GM12878 (cell line): ENCODE results near the gene UNC45A. TPM values are rescaled to one million over a fixed set of nuclear protein-coding genes. Genes with fewer than 3 reads are reported as not detected.

ENCODE experiments used
- ATAC-seq: fragments of 200-7000 bp; cut with Tn5 transposase; 3 replicates; pipeline ENCODE4 v1.9.1; 2020; ENCODE audit warnings: mild to moderate bottlenecking, moderate library complexity
- BruUV-seq: library from RNA; stranded (reverse); fragments of 400-500 nt; replicated peaks from 2 replicates; lab custom pipeline; 2021; lab: Mats Ljungman, UMichigan
- CTCF ChIA-PET: fragments of 300-600 bp; sonication (Branson Sonifier 250); formaldehyde crosslinking; extraction: SDS; loops from one replicate; lab custom pipeline; 2021; ENCODE audit warnings: inconsistent platforms; lab: Yijun Ruan, JAX
- POLR2A ChIA-PET: fragments of 350-600 bp; formaldehyde crosslinking; extraction: SDS; loops from one replicate; lab custom pipeline; 2021; ENCODE audit warnings: inconsistent platforms; lab: Charles Lee
- RAD21 ChIA-PET: fragments of 300-600 bp; sonication (Branson Sonifier 250); formaldehyde crosslinking; loops from one replicate; lab custom pipeline; 2023; ENCODE audit warnings: antibody characterized with exemption; ENCODE audit not compliant: unreplicated experiment; lab: Charles Lee
- SMC1A ChIA-PET: fragments of 300-600 bp; sonication (Branson Sonifier 250); formaldehyde crosslinking; loops from one replicate; lab custom pipeline; 2023; ENCODE audit not compliant: unreplicated experiment, uncharacterized antibody; lab: Charles Lee
- DNase-seq: peaks from one replicate; pipeline ENCODE4 v3.0.0-alpha.2; 2011; ENCODE audit warnings: low read depth, low spot score
- FAIRE-seq: peaks from 3 replicates; lab custom pipeline; 2011; peaks lifted over from hg19 to GRCh38; lab: Jason Lieb, UNC
- H2AFZ ChIP-seq: 2 replicates; pipeline ENCODE4 v1.6.0; 2011; ENCODE audit warnings: low read depth, low read length, control low read depth; ENCODE audit not compliant: control insufficient read depth
- H3K27ac ChIP-seq: 2 replicates; pipeline ENCODE4 v1.5.1; 2011; ENCODE audit warnings: control low read depth; ENCODE audit not compliant: control insufficient read depth, insufficient read depth
- H3K27me3 ChIP-seq, 2 experiments: replicated peaks in 1 of 2; 2 replicates each; pipeline versions ENCODE4 v1.6.0 to v1.6.1; 2011; ENCODE audit warnings: low read length in 1 of 2; ENCODE audit not compliant: control insufficient read depth in 2 of 2, insufficient read depth in 2 of 2
- H3K36me3 ChIP-seq, 2 experiments: 2 replicates each; pipeline ENCODE4 v1.5.1; 2011; ENCODE audit warnings: low read length in 1 of 2; ENCODE audit not compliant: control insufficient read depth in 2 of 2, insufficient read depth in 2 of 2
- H3K4me1 ChIP-seq: 2 replicates; pipeline ENCODE4 v1.6.1; 2011; ENCODE audit warnings: mild to moderate bottlenecking, low read length, moderate library complexity, mixed read lengths; ENCODE audit not compliant: control insufficient read depth, insufficient read depth
- H3K4me2 ChIP-seq: 2 replicates; pipeline ENCODE4 v1.6.0; 2011; ENCODE audit warnings: control low read depth; ENCODE audit not compliant: control insufficient read depth, insufficient read depth
- H3K4me3 ChIP-seq: fragments of 200-600 bp; sonication (generic); 2 replicates; pipeline ENCODE4 v1.5.1; 2016
- H3K79me2 ChIP-seq: 2 replicates; pipeline ENCODE4 v1.6.0; 2011; ENCODE audit warnings: low read length; ENCODE audit not compliant: control insufficient read depth, insufficient read depth
- H3K9ac ChIP-seq: 2 replicates; pipeline ENCODE4 v1.8.0; 2011; ENCODE audit warnings: low read length, control low read depth, mixed read lengths; ENCODE audit not compliant: control insufficient read depth, insufficient read depth
- H3K9me3 ChIP-seq: replicated peaks from 3 replicates; pipeline ENCODE4 v1.5.1; 2011; ENCODE audit warnings: mild to moderate bottlenecking, low read length; ENCODE audit not compliant: control insufficient read depth, insufficient read depth
- H4K20me1 ChIP-seq: 2 replicates; pipeline ENCODE4 v1.6.0; 2011; ENCODE audit not compliant: control insufficient read depth, insufficient read depth
- JUNB ChIP-seq: IDR thresholded peaks from 2 replicates; pipeline ENCODE4 v1.6.1; 2016; ENCODE audit warnings: antibody characterized with exemption, mild to moderate bottlenecking
- NFXL1 ChIP-seq: fragments of 450-650 bp; IDR thresholded peaks from 2 replicates; pipeline ENCODE4 v1.6.1; 2017; ENCODE audit warnings: antibody characterized with exemption, mild to moderate bottlenecking, borderline replicate concordance
- YBX1 ChIP-seq: fragments of 450-650 bp; IDR thresholded peaks from 2 replicates; pipeline ENCODE4 v1.6.1; 2016; ENCODE audit warnings: antibody characterized with exemption
- ZNF24 ChIP-seq: fragments of 450-650 bp; IDR thresholded peaks from 2 replicates; pipeline ENCODE4 v1.6.1; 2017; ENCODE audit warnings: antibody characterized with exemption, mild to moderate bottlenecking
- WGBS: methylation state at CpG from one replicate; pipeline ENCODE4 v1.1.6; 2016; ENCODE audit warnings: low lambda C conversion rate; ENCODE audit not compliant: insufficient replicate concordance, insufficient coverage; ENCODE audit errors: missing lambda C conversion rate; 5-methylcytosine and 5-hydroxymethylcytosine counted together
- in situ Hi-C: fragments of 300-500 bp; cut with MboI; formaldehyde crosslinking; loops from 9 replicates; pipeline ENCODE4 v1.14.3; 2018; ENCODE audit warnings: mixed read lengths
- intact Hi-C: fragments of 100-400 bp; cut with micrococcal nuclease; formaldehyde crosslinking; loops from one replicate; pipeline ENCODE4 v1.14.2; 2022; ENCODE audit not compliant: unreplicated experiment
- polyA plus RNA-seq, 11 experiments: library from polyadenylated mRNA; depleted of rRNA in 4 of 11; unstranded in 6 of 11; stranded (reverse) in 5 of 11; fragments of >200 nt; fragmentation: Nextera tagmentation in 4 of 11; fragmentation: Illumina TruSeq in 1 of 11; extraction: Ambion mirVana in 4 of 11; extraction: Trizol in 1 of 11; gene quantifications; 1 replicate in 1 of 11; 2 replicates in 10 of 11; pipeline versions ENCODE4 v1.2.1 to v1.2.3, GENCODE V29; 2011 to 2016; ENCODE audit warnings: inconsistent platforms in 2 of 11, missing spikeins in 2 of 11, low read depth in 1 of 11
- total RNA-seq, 4 experiments: library from RNA; depleted of rRNA in 3 of 4; stranded (reverse); fragments of >200 nt in 3 of 4; fragmentation: Illumina TruSeq in 1 of 4; extraction: Trizol in 1 of 4; gene quantifications; 2 replicates each; pipeline versions ENCODE4 v1.2.1 to v1.2.3, GENCODE V29; 2013 to 2021

The UNC45A gene
- total and polyA plus RNA-seq, 10 of the 15 experiments (the other 5 are each of a cell fraction or from before 2014, with no cell fraction given), result 10.3 to 57.8 (median 40.5) TPM

DNA sequence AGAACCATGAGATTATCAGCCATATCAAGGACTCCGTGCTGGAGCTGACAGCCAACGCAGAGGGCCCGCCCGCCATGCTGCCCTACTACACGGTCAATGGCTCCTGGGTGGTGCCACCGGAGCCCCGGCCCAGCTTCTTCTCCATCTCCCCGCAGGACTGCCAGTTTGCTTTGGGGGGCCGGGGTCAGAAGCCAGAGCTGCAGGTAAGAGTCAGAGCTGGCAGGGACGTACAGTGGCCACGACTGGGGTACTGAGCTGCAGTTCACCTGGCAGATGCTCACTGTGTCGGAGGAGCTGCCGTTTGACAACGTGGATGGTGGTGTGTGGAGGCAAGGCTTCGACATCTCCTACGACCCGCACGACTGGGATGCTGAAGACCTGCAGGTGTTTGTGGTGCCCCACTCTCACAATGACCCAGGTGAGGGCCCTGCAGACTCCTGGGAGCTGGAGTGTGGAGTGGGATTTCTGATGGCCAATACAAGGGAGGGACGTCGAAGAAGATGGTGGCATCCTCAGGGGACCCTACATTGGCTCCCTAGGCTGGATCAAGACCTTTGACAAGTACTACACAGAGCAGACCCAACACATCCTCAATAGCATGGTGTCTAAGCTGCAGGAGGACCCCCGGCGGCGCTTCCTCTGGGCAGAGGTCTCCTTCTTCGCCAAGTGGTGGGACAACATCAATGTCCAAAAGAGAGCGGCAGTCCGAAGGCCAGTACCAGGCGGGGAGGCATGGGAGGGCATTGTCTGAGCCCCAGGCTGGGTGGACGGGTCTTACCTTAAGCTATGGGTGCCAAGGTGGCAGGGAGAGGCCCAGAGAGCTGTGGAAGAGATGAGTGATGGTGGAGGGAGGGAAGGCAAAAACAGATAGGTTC, 29.5 kb upstream of the UNC45A start:
- ChIA-PET POLR2A (interaction anchor here (5.3 to 7.6 kb wide), 2 partner anchors 19 to 27 kb away, joined by 42 to 113 read pairs; partner anchors contain the start of genes HDDC3 and UNC45A), RAD21 (interaction anchor here (9.2 kb wide), 1 partner anchor 27 kb away, joined by 193 read pairs; the partner anchor contains the start of genes HDDC3 and UNC45A)
- intact Hi-C loops, result no loop called here
- Histone ChIP-seq H3K4me1 (peaks cover 12% of the 10 kb centered on the region), H3K79me2 (peaks cover 18% of the 10 kb centered on the region), H3K4me2 (no peak overlapping the region), H3K4me3 (no peak overlapping the region), H2AFZ (no peak overlapping the region), H3K9ac (no peak overlapping the region), H3K27me3 (no peaks in the 10 kb centered on the region), H3K36me3 (peaks cover 18 to 33% of the 10 kb centered on the region in 2 experiments), H3K9me3 (no peaks in the 10 kb centered on the region)
- DNase-seq (no peak), FAIRE-seq (no peak)
- BruUV-seq, result no TSS peak
- TF ChIP-seq NFXL1 (no peak), YBX1 (no peak), JUNB (no peak), ZNF24 (no peak)
- TF ChIP-seq, all 136 proteins: peak for 0
- ChIA-PET CTCF (interaction anchor here (1.9 to 15.1 kb wide), 2 partner anchors 20 to 24 kb away, joined by 6 to 480 read pairs; partner anchors contain the start of genes HDDC3 and UNC45A), SMC1A (interaction anchor here (1.4 to 12.3 kb wide), 2 partner anchors 18 to 27 kb away, joined by 3 to 225 read pairs; partner anchors contain the start of genes HDDC3 and UNC45A)
- in situ Hi-C loops, result no loop called here
- no peak overlapping the region for H3K27ac ChIP-seq
- 92% methylated on average over 28 of the region's 28 CpGs for WGBS
- ATAC-seq, result no peak
- no peaks in the 10 kb centered on the region; the same call in 1 of the 2 replicates for H4K20me1 ChIP-seq
